Lung (tissue), 12 donors: Measurements from ENCODE around the gene PTGER4. TPM values are rescaled to one million over a fixed set of nuclear protein-coding genes. Genes with fewer than 3 reads are reported as not detected.
"Not testable (repeated sequence)": the region's sequence is repeated elsewhere in the genome, so short reads cannot be mapped to it uniquely, and the experiment has no call there.

Experiments
- ATAC-seq: fragments of 200-7000 bp; cut with Tn5 transposase; one replicate; pipeline ENCODE4 v1.9.1; 2020; ENCODE audit warnings: moderate number of reproducible peaks; ENCODE audit not compliant: insufficient read depth, low FRiP score
- DNase-seq, 3 donors: peaks; one replicate each; pipeline ENCODE4 v3.0.0-alpha.2; 2013 to 2017
- H3K27ac ChIP-seq, 2 donors: one replicate each; pipeline ENCODE4 v1.5.1; 2013; ENCODE audit warnings: mild to moderate bottlenecking in 2 of 2, moderate library complexity in 2 of 2, control low read depth in 1 of 2, inconsistent platforms in 1 of 2, low read depth in 1 of 2, low read length in 1 of 2
- H3K27me3 ChIP-seq, 3 donors: one replicate each; pipeline ENCODE4 v1.5.1; 2013; ENCODE audit warnings: low read length in 2 of 3; ENCODE audit not compliant: control insufficient read depth in 3 of 3, insufficient read depth in 3 of 3
- H3K36me3 ChIP-seq, 4 donors: one replicate each; pipeline ENCODE4 v1.5.1; 2013; ENCODE audit warnings: low read length in 4 of 4, mild to moderate bottlenecking in 1 of 4, moderate library complexity in 1 of 4; ENCODE audit not compliant: control insufficient read depth in 4 of 4, insufficient read depth in 4 of 4
- H3K4me1 ChIP-seq, 5 donors: one replicate each; pipeline ENCODE4 v1.5.1; 2013; ENCODE audit warnings: low read length in 5 of 5, mild to moderate bottlenecking in 2 of 5, moderate library complexity in 1 of 5; ENCODE audit not compliant: control insufficient read depth in 5 of 5, insufficient read depth in 5 of 5
- H3K4me3 ChIP-seq: one replicate; pipeline ENCODE4 v1.5.1; 2013; ENCODE audit warnings: mild to moderate bottlenecking, control low read depth, moderate library complexity
- H3K9ac ChIP-seq, 2 donors: one replicate each; pipeline ENCODE4 v1.5.1; 2013; ENCODE audit warnings: low read length in 2 of 2, control low read depth in 1 of 2; ENCODE audit not compliant: insufficient read depth in 1 of 2
- H3K9me3 ChIP-seq, 4 donors: one replicate each; pipeline ENCODE4 v1.5.1; 2013; ENCODE audit warnings: low read length in 3 of 4, mild to moderate bottlenecking in 1 of 4, moderate library complexity in 1 of 4; ENCODE audit not compliant: control insufficient read depth in 4 of 4, insufficient read depth in 3 of 4
- WGBS, 2 donors: extraction: QIAGEN DNeasy Blood & Tissue Kit; methylation state at CpG; one replicate each; pipeline ENCODE4 v1.1.7; 2013; 5-methylcytosine and 5-hydroxymethylcytosine counted together
- polyA plus RNA-seq, 2 donors: library from polyadenylated mRNA; stranded (reverse); fragments of 200-250 nt; gene quantifications; one replicate each; pipeline ENCODE4 v1.2.1, GENCODE V29; 2013
- total RNA-seq, 2 donors: library from RNA; depleted of rRNA in 1 of 2; stranded (reverse); fragments of >200 nt in 1 of 2; gene quantifications; one replicate each; pipeline ENCODE4 v1.2.1, GENCODE V29; 2014 to 2021
- TF ChIP-seq, protein P1 (sequence below): IDR thresholded peaks from 2 replicates; pipeline ENCODE4 v1.5.1; 2012; ENCODE audit warnings: mild to moderate bottlenecking; ENCODE audit errors: control extremely low read depth, extremely low read depth
- donor health status: control.
- donor health status: control.
- donor health status: Bipolar disorder and iron deficiency.
- donor health status: healthy.
- donor health status: DM: yes; HTN: yes; CAD: no.

PTGER4 gene
- total and polyA plus RNA-seq, 4 donors: 3.9 to 33.6 (median 29.1) TPM

DNA sequence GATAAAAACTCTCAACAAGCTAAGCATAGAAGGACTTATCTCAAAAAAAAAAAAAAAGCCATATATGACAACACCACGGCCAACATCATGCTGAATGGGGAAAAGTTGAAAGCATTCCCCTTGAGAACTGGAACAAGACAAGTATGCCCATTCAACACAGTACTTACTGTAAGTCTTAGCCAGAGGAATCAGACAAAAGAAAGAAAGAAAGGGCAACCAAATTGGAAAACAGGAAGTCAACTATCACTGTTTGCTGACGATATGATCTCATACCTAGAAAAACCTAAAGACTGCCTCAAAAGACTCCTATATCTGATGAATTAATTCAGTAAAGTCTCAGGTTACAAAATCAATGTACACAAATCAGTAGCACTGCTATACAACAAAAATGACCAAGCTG lies 24.6 kb upstream of the PTGER4 start:
- DNase-seq: no peak
- TF ChIP-seq, protein P1, sequence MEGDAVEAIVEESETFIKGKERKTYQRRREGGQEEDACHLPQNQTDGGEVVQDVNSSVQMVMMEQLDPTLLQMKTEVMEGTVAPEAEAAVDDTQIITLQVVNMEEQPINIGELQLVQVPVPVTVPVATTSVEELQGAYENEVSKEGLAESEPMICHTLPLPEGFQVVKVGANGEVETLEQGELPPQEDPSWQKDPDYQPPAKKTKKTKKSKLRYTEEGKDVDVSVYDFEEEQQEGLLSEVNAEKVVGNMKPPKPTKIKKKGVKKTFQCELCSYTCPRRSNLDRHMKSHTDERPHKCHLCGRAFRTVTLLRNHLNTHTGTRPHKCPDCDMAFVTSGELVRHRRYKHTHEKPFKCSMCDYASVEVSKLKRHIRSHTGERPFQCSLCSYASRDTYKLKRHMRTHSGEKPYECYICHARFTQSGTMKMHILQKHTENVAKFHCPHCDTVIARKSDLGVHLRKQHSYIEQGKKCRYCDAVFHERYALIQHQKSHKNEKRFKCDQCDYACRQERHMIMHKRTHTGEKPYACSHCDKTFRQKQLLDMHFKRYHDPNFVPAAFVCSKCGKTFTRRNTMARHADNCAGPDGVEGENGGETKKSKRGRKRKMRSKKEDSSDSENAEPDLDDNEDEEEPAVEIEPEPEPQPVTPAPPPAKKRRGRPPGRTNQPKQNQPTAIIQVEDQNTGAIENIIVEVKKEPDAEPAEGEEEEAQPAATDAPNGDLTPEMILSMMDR: no peak
- Histone ChIP-seq H3K27me3 (no peaks in the 10 kb centered on the region), H3K4me3 (no peak overlapping the region), H3K36me3 (no peaks in the 10 kb centered on the region), H3K4me1 (no peaks in the 10 kb centered on the region), H3K27ac (no peak overlapping the region), H3K9ac (no peak overlapping the region), H3K9me3 (no peaks in the 10 kb centered on the region)
- WGBS, 2 donors: 25 to 60% methylated on average over 2 of the region's 2 CpGs
- ATAC-seq: no peak

DNA sequence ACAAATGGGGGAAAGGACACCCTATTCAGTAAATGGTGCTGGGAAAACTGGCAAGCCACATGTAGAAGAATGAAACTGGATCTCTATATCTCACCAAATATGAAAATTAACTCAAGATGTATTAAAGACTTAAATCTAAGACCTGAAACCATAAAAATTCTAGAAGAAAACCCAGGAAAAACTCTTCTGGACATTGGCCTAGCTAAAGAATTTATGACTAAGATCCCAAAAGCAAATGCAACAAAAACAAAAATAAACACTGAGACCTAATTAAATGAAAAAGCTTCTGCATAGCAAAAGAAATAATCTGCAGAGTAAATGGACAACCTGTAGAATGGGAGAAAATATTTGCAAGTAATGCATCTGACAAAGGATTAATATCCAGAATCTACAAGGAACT lies 23.6 kb upstream of the PTGER4 start:
- not testable (repeated sequence) for H3K27me3 ChIP-seq

DNA sequence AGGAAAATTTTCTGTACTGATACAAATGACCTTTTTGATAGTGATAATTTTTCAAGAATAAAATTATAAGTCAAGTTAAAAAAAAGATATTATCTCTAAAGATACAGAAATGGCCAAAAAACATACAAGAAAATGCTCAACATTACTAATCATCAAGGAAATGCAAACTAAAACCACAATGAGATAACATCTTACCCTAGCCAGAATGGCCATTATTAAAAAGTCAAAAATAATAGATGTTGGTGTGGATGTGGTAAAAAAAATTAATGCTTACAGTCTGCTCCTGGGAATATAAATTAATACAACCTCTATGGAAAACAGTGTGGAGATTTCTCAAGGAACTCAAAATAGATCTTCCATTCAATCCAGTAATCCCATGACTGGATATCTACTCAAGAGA lies 22.9 kb upstream of the PTGER4 start:
- Histone ChIP-seq H3K9ac (no peak overlapping the region), H3K4me1 (no peaks in the 10 kb centered on the region), H3K27ac (no peak overlapping the region), H3K4me3 (no peak overlapping the region), H3K9me3 (no peaks in the 10 kb centered on the region), H3K27me3 (no peaks in the 10 kb centered on the region), H3K36me3 (no peaks in the 10 kb centered on the region)
- ATAC-seq (no peak), DNase-seq (no peak)
- TF ChIP-seq, protein P1: no peak

More for the DNA sequence above, 23.6 kb upstream of the PTGER4 start:
- not testable (repeated sequence) for ATAC-seq, H3K4me3 ChIP-seq, DNase-seq, H3K9me3 ChIP-seq, H3K4me1 ChIP-seq, H3K36me3 ChIP-seq, H3K9ac ChIP-seq, H3K27ac ChIP-seq

DNA sequence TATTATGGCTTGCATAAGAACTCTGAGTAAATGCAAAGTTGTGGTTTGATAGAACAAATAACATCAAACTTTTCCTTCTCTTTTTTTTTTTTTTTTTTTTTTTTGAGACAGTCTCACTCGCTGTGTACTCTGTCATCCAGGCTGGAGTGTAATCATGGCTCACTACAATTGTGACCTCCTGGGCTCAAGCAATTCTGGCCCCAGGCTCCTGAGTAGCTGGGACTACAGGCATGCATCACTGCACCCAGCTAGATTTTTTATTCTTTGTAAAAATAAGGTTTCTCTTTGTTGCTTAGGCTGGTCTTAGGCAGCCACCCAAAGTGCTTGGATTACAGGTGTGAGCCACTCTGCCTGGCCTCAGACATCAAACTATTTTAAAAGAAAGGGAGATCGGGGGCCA lies 19.0 kb upstream of the PTGER4 start:
- Histone ChIP-seq H3K4me3 (no peak overlapping the region), H3K9ac (no peak overlapping the region), H3K4me1 (no peaks in the 10 kb centered on the region), H3K27ac (no peak overlapping the region), H3K36me3 (no peaks in the 10 kb centered on the region), H3K27me3 (no peaks in the 10 kb centered on the region), H3K9me3 (no peaks in the 10 kb centered on the region)
- DNase-seq: no peak
- no peak for ATAC-seq
- WGBS, 2 donors: 65 to 88% methylated on average over 2 of the region's 2 CpGs
- TF ChIP-seq, protein P1: no peak
